OCI-LY7 (cell line): ENCODE measurements around the gene POLR1A.

Source experiments
- EZH2phosphoT487 ChIP-seq: fragments of 200-600 bp; sonication (generic); IDR thresholded peaks from 2 replicates; pipeline ENCODE4 v1.6.1; 2018; ENCODE audit warnings: low read depth, borderline replicate concordance, mild to moderate bottlenecking, mixed run types, antibody characterized with exemption, low read length, moderate library complexity, mixed read lengths
- TF ChIP-seq, protein P1 (sequence below): fragments of 200-600 bp; sonication (generic); conservative IDR thresholded peaks from 2 replicates; pipeline ENCODE4 v1.5.1; 2014; ENCODE audit warnings: mild to moderate bottlenecking, antibody characterized with exemption, low read length, moderate library complexity, mixed read lengths

- TF ChIP-seq, protein P1, sequence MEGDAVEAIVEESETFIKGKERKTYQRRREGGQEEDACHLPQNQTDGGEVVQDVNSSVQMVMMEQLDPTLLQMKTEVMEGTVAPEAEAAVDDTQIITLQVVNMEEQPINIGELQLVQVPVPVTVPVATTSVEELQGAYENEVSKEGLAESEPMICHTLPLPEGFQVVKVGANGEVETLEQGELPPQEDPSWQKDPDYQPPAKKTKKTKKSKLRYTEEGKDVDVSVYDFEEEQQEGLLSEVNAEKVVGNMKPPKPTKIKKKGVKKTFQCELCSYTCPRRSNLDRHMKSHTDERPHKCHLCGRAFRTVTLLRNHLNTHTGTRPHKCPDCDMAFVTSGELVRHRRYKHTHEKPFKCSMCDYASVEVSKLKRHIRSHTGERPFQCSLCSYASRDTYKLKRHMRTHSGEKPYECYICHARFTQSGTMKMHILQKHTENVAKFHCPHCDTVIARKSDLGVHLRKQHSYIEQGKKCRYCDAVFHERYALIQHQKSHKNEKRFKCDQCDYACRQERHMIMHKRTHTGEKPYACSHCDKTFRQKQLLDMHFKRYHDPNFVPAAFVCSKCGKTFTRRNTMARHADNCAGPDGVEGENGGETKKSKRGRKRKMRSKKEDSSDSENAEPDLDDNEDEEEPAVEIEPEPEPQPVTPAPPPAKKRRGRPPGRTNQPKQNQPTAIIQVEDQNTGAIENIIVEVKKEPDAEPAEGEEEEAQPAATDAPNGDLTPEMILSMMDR = no peak
- no peak for TF ChIP-seq EZH2phosphoT487
Observed at GRCh38 chr2:86050301-86050700, 55.4 kb downstream of the POLR1A start.
